Body of pancreas (tissue), 4 donors: Measurements from ENCODE around the gene SMPD2. TPM values are rescaled to one million over a fixed set of nuclear protein-coding genes. Genes with fewer than 3 reads are reported as not detected.
A peak's percentile ranks its signal among the peaks of the same experiment; 100 is the strongest.

Experiments used
- ATAC-seq: fragments of 150-250 bp; one replicate; pipeline ENCODE4 v1.9.1; 2016
- DNase-seq, 4 donors: peaks; one replicate each; pipeline ENCODE4 v3.0.0-alpha.2; 2019
- H3K27ac ChIP-seq, 4 donors: fragments of 200-600 bp; sonication (generic); 1 replicate in 3 of 4; 2 replicates in 1 of 4; pipeline versions ENCODE4 v1.5.1 to v1.6.1; 2016 to 2019; ENCODE audit warnings: mild to moderate bottlenecking in 1 of 4, mixed read lengths in 1 of 4, moderate library complexity in 1 of 4
- H3K27me3 ChIP-seq, 2 donors: fragments of 200-600 bp; sonication (generic); one replicate each; pipeline ENCODE4 v1.6.0; 2016; ENCODE audit warnings: mild to moderate bottlenecking in 1 of 2
- H3K36me3 ChIP-seq, 2 donors: fragments of 200-600 bp; sonication (generic); replicated peaks in 1 of 2; 2 replicates each; pipeline ENCODE4 v1.5.1; 2016; ENCODE audit warnings: low read depth in 2 of 2; ENCODE audit not compliant: insufficient read depth in 1 of 2
- H3K4me1 ChIP-seq: fragments of 200-600 bp; sonication (generic); one replicate; pipeline ENCODE4 v1.6.0; 2016
- H3K4me3 ChIP-seq, 2 donors: fragments of 200-600 bp; sonication (generic); 1 replicate in 1 of 2; 2 replicates in 1 of 2; pipeline ENCODE4 v1.5.1; 2016 to 2019
- H3K9me3 ChIP-seq, 3 donors: fragments of 200-600 bp; sonication (generic); 1 replicate in 2 of 3; 2 replicates in 1 of 3; pipeline ENCODE4 v1.5.1; 2016
- POLR2A ChIP-seq, 3 donors: fragments of 450-650 bp; IDR thresholded peaks; one replicate each; pipeline ENCODE4 v1.6.1; 2016; ENCODE audit warnings: antibody characterized with exemption in 3 of 3, mild to moderate bottlenecking in 2 of 3
- WGBS, 2 donors: methylation state at CpG; one replicate each; pipeline ENCODE4 v1.1.5; 2017; 5-methylcytosine and 5-hydroxymethylcytosine counted together
- intact Hi-C: fragments of 100-400 bp; cut with DNase I; formaldehyde crosslinking; loops from one replicate; pipeline ENCODE4 v1.15.1; 2023
- total RNA-seq, 2 donors: library from RNA; depleted of rRNA; stranded (reverse); fragments of >200 nt; gene quantifications; one replicate each; pipeline ENCODE4 v1.1.0, GENCODE V29; 2016
- TF ChIP-seq, protein P1 (sequence below), 7 experiments: fragments of 450-650 bp in 4 of 7; fragments of 200-600 bp in 3 of 7; sonication (generic) in 3 of 7; IDR thresholded peaks; one replicate each; pipeline ENCODE4 v1.5.1; 2016 to 2019; ENCODE audit warnings: antibody characterized with exemption in 7 of 7

SMPD2 gene
- total RNA-seq, 2 donors from 2014 or later, result 8.0 to 13.8 TPM

- no peak for ATAC-seq
- TF ChIP-seq, protein P1, sequence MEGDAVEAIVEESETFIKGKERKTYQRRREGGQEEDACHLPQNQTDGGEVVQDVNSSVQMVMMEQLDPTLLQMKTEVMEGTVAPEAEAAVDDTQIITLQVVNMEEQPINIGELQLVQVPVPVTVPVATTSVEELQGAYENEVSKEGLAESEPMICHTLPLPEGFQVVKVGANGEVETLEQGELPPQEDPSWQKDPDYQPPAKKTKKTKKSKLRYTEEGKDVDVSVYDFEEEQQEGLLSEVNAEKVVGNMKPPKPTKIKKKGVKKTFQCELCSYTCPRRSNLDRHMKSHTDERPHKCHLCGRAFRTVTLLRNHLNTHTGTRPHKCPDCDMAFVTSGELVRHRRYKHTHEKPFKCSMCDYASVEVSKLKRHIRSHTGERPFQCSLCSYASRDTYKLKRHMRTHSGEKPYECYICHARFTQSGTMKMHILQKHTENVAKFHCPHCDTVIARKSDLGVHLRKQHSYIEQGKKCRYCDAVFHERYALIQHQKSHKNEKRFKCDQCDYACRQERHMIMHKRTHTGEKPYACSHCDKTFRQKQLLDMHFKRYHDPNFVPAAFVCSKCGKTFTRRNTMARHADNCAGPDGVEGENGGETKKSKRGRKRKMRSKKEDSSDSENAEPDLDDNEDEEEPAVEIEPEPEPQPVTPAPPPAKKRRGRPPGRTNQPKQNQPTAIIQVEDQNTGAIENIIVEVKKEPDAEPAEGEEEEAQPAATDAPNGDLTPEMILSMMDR (IDR thresholded peaks at IDR 0.05), result no peak
- TF ChIP-seq POLR2A (IDR thresholded peaks at IDR 0.05), result no peak
- Histone ChIP-seq H3K27ac (no peak overlapping the region), H3K9me3 (no peaks in the 10 kb centered on the region), H3K36me3 (no peaks in the 10 kb centered on the region), H3K4me1 (peaks cover 15% of the 10 kb centered on the region), H3K4me3 (no peak overlapping the region), H3K27me3 (no peaks in the 10 kb centered on the region)
- whole genome bisulfite sequencing, 2 donors, result 85 to 90% methylated on average over 5 of the region's 5 CpGs
- intact Hi-C loops, result no loop called here
- DNase-seq, result no peak
Observed at GRCh38 chr6:109436041-109436440, 4.5 kb upstream of the SMPD2 start.

DNA sequence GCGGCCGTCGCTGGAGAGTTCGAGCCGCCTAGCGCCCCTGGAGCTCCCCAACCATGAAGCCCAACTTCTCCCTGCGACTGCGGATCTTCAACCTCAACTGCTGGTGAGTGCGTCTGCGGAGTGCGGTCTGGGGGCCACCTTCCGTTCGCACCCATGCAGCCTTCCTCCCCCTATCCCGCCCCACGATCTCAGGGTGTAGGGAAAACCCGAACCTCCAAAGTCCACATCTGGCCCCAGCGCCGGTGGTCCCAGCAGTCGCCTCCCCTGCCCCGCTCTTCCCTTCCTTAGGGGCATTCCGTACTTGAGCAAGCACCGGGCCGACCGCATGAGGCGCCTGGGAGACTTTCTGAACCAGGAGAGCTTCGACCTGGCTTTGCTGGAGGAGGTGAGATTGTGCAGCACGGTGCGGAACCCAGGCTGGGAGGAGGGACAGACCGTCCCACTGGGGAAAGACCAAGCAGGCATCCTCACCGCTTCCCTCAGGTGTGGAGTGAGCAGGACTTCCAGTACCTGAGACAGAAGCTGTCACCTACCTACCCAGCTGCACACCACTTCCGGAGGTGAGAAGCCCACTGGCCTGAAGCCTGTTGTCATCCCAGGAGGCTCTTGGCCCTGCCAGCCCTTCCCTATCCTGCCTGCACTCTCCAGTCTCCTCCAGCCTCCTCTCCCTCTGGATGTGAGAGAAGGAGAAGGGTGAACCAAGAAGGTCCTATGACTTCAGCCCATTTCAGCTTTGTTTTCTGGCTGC lies 719 bp downstream of the SMPD2 start:
- Histone ChIP-seq H3K4me1 (peaks cover 28% of the 10 kb centered on the region), H3K36me3 (no peaks in the 10 kb centered on the region), H3K4me3 (peak overlapping the region; percentile 46 to 59), H3K9me3 (no peaks in the 10 kb centered on the region), H3K27ac (peak overlapping the region; percentile 27 to 90 (median 84)), H3K27me3 (no peaks in the 10 kb centered on the region)
- no peak for TF ChIP-seq POLR2A (IDR thresholded peaks at IDR 0.05)
- TF ChIP-seq, protein P1 (IDR thresholded peaks at IDR 0.05), result peak in 6 of 7 experiments; percentile 5 to 46 (median 22)
- DNase-seq (peak; percentile 57 to 68 (median 66)), ATAC-seq (peak; percentile 49)
- 0 to 1% methylated on average over 11 to 31 of the region's 31 CpGs for WGBS, 2 donors
- intact Hi-C loops, result no loop called here

DNA sequence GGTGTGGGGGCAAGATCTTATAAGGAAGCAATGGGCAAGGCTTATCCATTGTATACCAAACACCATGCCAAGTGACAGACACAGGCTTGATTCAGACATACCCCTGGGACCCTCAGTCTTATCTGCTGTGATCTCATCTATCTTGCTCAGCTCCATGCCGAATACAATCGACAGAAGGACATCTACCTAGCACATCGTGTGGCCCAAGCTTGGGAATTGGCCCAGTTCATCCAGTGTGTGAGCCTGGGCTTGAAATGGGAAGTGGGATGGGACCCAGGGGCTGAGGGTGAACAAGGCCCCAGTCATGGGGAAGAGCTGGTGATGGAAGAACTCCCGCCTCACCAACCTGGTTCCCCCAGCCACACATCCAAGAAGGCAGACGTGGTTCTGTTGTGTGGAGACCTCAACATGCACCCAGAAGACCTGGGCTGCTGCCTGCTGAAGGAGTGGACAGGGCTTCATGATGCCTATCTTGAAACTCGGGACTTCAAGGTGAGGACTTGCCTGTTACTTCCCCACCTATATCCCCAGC lies 1.9 kb downstream of the SMPD2 start:
- Histone ChIP-seq H3K4me1 (peaks cover 28% of the 10 kb centered on the region), H3K27me3 (no peaks in the 10 kb centered on the region), H3K4me3 (no peak overlapping the region), H3K36me3 (no peaks in the 10 kb centered on the region), H3K9me3 (no peaks in the 10 kb centered on the region), H3K27ac (no peak overlapping the region)
- TF ChIP-seq, protein P1 (IDR thresholded peaks at IDR 0.05), result no peak
- no peak for TF ChIP-seq POLR2A (IDR thresholded peaks at IDR 0.05)
- intact Hi-C loops, result no loop called here
- no peak for DNase-seq
- no peak for ATAC-seq
- WGBS, 2 donors, result 82 to 85% methylated on average over 4 to 6 of the region's 6 CpGs

DNA sequence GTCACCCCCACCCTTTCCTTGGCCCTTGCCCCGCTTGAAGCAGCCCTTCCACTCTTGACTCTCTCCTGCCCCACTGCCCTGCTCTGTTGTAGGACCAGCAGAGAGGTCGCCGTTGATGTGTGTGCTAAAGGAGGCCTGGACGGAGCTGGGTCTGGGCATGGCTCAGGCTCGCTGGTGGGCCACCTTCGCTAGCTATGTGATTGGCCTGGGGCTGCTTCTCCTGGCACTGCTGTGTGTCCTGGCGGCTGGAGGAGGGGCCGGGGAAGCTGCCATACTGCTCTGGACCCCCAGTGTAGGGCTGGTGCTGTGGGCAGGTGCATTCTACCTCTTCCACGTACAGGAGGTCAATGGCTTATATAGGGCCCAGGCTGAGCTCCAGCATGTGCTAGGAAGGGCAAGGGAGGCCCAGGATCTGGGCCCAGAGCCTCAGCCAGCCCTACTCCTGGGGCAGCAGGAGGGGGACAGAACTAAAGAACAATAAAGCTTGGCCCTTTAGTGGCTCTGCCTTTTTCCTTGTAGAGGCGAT lies 3.0 kb downstream of the SMPD2 start:
- Histone ChIP-seq H3K36me3 (no peaks in the 10 kb centered on the region), H3K9me3 (no peaks in the 10 kb centered on the region), H3K27ac (no peak overlapping the region), H3K4me3 (no peak overlapping the region), H3K27me3 (no peaks in the 10 kb centered on the region), H3K4me1 (peaks cover 28% of the 10 kb centered on the region)
- WGBS, 2 donors, result 93 to 100% methylated on average over 3 to 10 of the region's 10 CpGs
- TF ChIP-seq, protein P1 (IDR thresholded peaks at IDR 0.05), result no peak
- no peak for TF ChIP-seq POLR2A (IDR thresholded peaks at IDR 0.05)
- intact Hi-C loops, result no loop called here
- DNase-seq (no peak), ATAC-seq (no peak)
